AG20443 (cell line): Measurements from ENCODE around the gene KRT6A.
"Not testable (repeated sequence)": the region's sequence is repeated elsewhere in the genome, so short reads cannot be mapped to it uniquely, and the experiment has no call there.

Source experiments
- DNase-seq: peaks from one replicate; pipeline ENCODE4 v3.0.0; 2012; ENCODE audit warnings: low spot score, mixed read lengths

Gene KRT6A

DNA sequence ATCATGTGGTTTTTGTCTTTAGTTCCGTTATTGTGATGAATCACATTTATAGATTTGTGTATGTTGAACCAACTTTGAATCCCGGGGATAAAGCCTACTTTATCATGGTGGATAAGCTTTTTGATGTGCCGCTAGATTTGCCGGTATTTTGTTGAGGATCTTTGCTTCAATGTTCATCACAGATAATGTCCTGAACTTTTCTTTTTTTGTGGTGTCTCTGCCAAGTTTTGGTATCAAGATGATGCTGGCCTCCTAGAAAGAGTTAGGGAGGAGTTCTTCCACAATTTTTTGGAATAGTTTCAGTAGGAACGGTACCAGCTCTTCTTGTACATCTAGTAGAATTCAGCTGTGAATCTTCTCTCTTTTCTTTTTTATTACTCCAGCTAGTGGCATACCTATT is 34.2 kb downstream of the KRT6A start:
- no peak for DNase-seq

DNA sequence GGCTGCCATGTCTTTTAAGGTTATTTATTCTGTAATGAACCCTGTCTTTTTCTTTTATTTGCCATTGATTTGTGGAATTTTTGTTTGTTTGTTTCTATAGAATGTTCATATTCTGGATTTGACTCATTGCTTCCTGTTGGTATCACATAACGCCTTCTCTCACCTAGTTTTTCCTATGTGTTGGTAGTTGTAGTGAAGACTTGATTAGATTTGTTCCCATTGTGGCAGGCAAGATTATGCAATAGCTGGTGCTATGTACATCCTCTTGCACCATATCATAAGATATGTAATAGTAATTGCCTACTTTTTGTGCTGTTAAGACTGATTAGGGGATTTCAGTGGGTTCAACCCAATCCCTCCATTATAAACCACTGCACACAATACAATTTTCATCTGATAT is 37.2 kb downstream of the KRT6A start:
- no peak for DNase-seq

DNA sequence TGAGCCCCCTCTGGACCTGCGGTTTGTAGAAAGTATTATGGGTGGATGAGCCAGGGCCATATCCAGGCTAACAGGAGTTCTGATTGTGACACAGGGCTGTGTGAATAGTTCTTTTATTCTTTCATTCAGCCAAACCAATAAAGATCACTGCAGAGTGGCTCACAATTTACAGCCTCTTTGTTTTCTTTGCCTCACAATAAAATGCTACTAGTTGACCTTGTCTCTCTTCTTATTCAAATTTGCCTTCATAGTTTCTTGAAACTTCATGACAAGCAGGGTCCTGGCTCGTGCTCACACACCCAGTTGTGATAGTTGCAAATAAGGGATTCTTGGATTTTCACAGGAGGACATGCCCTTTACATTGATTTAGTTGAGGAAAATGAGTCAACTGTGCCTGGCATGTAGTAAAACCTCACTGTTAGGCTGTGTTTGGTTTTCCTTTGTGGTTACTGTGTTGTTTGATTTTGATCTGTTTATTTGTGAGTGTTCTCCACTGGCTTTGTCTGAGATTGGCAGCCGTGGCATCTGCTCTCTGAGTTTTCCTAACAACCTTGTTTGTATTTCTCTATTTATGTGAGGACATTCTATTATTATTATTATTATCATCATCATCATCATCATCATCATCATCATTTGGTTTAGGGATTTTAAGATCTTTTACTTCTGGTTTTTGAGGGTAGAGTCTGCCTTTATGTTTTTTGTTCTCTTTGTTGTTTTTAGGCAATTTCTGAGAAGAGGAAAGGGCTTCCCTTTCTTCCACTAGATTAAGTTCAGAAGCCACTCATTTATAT is 38.5 kb downstream of the KRT6A start:
- no peak for DNase-seq

DNA sequence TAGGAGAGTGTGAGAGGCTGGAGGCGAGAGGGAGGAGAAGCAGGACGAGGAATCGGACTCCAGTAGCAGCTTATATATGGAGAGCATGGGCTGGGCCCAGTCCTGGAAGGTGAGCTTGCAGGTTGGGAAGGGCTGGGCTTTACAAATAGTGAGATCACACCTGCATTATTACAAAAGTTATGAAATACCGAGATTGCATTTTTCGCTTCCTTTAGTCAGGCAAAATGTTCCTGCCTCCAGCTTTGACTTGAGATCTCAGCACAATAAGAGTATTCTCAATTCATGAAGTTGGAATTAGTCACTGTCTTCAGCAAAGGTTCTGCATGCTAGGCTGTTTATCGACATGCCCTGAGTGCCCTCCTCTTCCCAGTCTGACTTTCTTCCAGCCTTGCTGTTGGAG is 41.0 kb downstream of the KRT6A start, which contains the start of gene KRT6B:
TSS of gene KRT6B (minus strand) at position 46 of the 400 bp plus-strand sequence. CDS start 68 bp downstream, outside the sequence.
- DNase-seq, result no peak

DNA sequence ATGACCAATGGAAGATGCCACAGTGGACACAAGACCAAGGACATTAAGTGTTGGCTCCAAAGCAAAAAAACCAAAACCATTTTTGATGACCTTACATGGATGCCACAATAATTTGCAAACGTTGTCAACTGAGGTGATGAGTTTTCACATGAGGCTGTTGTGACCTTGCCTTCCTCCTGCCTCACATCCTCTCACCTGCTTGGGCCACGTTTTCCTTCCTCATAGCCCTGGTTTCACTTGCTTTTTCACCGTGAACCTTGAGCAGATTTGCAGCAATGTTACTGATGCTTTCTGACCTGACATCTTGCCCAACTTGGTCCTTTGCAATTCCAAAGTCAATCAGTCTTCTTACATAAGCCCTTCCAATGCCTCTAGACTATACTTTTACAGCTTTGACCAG is 44.8 kb downstream of the KRT6A start:
- DNase-seq, result no peak

DNA sequence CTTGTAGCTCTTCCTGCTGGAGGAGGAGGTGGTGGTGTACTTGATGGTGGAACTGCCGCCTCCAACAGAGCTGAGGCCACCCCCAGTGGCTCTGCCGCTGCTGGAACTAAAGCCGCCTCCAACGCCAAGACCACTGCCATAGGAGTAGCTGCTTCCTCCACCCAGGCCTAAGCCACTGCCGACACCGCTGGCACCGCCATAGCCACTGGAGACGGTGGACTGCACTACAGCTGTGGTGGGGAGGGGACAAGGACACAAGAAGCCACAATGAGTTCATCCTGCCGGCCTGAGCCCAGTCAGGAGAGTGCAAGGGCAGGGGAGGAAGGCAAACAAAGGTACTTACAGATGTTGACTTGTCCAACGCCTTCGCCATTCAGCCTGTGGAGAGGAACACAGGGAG is 45.9 kb downstream of the KRT6A start:
- not testable (repeated sequence) for DNase-seq

DNA sequence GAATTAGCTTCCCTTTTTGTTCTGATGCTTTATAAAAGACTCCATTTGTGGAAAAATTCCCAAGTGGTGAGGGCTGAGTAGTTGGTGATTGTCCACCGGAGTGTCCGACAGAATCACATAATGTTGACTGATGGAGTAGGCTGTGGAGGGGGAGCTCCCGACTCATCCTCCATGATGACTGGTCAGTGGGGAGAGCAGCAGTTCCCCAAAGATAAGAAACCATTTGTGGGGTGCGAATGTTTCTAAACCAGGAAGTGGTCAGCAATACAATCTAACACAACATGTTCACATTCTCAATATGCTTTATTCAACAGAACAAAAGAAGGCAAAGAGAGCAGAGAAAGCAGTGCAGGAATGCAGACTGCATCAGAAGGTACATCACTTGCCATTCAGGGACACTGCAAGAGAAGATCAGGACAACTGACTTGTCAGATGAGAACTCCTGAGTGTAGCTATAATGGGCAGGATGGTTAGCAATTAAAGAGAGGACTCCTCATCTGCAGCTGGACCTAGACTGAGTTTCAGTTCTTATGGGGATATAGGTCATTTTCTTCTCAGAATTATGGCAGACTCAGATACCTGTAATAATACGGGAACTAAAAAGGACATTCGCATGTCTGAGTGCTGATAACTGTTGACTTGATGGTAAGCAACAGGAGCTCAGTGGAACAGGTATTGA is 46.6 kb downstream of the KRT6A start:
- DNase-seq, result no peak

DNA sequence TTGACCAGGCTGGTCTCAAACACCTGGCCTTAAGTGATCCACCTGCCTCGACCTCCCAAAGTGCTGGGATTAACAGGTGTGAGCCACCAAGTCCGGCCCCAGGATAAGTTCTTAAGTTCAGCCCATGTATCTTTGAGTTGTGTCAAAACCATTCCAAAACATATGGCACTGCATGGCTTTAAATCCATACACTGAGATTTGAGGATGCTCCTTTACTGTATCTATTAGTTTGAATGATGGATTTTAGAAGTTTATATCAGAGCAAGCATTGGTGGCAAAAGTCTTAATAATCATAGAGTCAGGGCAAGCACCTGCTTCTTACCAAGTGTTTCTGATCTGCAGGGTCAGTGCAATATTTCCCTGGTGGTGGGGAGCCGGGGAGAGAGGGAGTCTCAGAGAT is 47.2 kb downstream of the KRT6A start:
- DNase-seq, result no peak

DNA sequence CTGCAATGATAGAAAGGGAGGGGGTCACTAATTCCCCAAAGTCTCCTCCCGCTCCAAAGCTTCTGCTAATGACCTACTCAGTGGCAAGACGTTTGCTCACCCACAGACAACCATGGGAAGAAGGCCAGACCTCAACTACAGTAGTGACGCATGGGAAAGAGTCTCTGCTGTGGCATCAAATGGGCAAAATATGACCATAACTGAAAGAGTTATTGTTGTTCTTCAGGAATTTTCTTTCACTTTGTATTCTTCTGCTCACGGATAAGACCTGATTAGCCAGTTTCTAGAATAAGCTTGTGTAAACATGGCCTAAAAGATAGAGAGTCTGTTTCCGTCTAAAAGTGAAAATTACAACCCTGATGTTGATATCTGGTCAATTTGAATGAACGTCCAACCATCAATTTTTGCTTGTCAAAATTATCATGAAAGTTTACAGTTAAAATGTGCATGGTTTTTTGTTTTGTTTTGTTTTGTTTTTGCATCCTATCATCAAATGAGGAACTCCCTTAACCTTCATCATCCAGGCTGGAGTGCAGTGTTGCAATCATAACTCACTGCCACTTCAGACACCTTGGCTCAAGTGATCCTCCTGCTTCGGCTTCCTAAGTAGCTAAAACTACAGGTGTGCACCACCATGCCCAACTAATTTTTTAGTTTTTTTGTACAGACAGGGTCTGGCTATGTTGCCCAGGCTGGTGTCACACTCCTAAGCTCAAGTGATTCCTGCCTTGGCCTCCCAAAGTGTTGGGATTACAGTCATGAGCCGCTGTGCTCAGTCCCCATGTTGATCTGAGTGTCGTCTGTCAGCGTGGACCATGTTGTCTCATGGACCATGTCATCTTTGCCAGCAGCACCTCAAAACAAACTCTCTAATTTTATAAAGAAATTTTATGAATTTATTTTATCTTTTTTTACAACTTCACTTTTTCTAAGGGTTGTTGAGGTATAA is 48.1 kb downstream of the KRT6A start:
- DNase-seq, result no peak

DNA sequence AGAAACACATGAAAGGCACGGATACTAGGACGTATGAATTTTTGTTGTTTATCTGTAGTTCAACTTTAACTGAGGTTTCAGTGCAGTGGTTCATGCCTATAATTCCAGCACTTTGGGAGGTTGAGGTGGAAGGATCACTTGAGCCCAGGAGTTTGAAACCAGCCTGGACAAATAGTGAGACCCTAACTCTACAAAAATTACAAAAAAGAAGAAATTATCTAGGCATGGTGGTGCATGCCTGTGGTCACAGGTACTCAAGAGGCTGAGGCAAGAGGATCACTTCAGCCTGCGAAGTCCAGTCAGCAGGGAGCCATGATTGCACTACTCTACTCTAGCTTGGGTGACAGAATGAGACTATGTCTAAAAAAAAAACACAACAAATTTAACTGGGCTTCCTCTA is 49.1 kb downstream of the KRT6A start:
- DNase-seq, result no peak

DNA sequence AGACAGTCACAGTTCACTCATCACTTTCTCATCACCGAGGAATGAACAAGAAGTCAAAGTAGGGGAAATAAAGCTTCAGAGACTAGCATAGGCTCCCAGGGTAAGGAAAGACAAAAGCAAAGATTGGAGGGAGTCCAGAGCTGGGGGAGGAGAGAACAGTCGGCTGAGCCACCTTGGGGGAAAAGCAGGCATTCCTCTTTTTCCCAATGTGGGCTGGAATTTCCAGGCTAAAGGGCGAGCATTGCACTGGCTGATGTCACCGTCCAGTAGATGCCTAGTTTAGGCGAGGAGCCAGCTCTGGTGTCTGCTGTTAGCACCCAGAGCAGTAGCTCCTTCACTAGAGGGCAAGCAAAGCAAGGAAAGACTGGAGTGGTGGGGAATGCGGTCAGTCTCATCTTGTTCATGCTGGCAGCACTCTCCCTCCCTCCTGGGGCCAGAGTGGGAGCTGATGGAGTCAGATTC is 50.4 kb downstream of the KRT6A start:
- DNase-seq, result peak; percentile 78

DNA sequence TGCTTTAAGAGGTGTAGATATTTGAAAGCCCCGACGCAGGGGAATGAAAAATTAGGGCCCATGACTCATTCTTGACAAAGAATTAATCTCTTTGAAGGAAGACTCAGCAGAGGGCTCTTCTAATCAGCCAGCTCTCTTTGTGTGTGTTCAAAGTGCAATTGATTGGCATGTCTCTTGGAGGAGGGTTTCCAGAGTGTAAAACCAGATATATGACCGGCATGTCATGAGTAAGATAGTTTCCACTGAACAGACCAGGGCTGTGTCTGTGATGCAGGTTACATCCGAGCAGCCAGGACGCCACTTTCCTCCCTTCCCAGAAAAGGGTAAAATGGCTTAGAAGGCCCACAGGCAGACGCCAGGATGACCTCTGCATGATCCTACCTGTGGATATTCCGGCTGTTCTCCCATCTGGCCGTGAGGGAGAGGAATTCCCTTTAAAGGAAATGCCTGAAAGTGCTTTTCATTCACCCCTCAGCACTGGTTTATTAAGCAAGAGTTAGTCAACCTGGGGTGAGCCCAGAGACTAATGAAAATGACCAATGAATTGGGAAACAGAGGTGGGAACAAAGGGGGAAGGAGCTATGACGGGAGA is 51.6 kb downstream of the KRT6A start:
- no peak for DNase-seq

DNA sequence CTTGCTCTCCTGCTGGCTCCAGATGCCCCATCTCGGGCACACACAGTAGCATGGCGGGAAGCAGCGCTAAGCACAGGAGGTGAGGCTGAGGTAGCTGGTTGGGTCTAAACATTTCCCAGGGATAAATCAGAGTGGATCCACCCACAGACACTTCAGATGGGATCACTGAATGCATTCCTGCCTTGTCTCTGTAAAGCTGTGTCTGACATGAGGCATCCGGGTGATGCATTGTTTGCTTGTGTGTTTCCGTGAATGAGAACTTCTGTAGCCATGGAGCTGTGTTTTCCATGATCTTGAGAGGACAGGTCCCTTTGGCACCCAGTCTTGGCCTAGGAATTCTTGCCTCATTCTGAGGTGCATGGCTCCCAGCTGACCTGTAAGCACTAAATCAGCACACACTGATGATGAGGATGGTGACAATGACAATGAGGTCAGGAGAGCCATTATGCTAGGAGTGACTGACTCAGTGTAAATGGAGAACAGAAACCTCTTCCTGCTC is 52.2 kb downstream of the KRT6A start:
- peak; percentile 67 for DNase-seq

DNA sequence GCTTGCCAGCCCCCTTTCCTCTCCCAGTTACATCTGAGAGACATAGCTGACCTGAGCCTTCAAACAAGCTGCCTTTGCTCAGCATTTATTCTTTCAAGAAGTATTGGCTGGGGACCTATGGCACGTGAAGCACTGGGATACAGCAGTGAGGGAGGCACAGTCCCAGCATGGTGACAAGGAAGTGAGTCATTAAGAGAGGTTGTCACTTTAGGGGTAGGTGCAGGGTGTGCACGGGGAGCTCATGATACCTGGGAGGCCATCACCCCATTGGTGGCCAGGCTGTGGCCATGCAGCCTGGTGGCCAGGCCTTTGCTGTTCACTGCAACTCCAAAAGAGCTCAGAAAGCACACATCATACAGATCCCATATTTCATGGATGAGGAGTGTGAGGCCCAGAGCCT is 53.2 kb downstream of the KRT6A start:
- no peak for DNase-seq

DNA sequence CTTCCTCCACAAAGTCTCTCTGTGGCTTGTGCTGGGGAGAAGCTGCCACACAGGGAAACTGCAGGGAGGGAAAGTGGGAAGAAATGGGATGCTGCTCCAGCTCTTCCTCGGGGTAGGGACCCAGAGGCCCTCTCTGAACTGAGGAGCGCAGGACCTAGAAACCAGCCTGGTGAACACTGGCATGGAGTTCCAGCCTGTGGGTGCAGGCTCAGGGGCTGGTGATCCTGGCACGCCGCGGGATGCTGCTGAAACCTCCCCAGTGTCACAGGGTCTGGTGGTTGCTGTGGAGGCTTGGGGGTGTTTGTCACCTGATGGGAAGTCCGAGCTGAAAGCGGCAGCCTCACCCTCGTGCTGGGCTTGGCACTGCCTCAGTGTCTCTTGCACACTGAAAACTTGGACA is 53.6 kb downstream of the KRT6A start:
- DNase-seq, result no peak

DNA sequence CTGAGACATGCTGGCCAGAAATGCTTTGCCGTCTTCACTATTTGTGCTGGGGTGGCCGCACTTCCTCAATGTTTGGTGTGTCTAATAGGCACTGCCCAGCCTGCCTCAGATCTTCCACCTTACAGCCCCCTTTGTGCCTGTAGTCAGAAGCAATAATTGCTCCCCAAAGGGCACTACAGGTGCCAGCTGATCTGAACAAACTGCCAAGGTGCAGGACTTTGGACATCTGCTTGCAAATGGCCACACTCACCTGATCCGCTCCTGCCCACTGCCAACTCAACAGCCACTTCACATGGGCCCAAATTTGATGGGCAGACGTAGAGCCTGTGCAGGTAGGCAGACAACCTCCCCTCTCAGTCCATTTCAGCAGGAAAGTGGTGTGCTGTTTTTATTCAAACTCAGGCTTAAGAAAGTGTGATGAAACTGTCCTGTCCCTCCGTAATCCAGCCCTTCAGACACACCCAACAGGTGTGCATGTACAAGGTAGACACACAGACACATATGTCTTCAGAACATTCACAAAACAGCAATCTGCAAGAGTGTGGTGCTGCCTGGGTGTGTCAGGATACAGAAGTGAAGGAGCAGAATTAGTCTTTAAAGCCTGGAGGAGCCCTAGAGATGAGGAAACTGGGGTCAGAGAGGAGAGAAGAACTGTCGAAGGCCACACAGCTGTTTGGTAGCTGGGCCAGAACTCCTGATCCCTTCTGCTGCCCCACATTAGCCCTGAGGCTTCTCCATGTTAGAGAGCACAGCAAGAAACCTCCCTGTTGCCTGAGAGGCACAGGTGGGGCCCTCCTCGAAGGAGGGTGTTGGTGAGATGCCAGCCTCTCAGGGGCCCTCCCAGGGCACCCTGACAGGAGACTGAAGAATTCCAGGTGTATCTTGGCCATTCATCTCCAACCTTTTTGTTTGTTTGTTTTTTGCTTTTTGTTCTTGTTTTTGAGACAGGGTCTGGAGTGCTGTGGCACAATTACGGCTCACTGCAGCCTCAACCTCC is 54.5 kb downstream of the KRT6A start:
- DNase-seq, result no peak

DNA sequence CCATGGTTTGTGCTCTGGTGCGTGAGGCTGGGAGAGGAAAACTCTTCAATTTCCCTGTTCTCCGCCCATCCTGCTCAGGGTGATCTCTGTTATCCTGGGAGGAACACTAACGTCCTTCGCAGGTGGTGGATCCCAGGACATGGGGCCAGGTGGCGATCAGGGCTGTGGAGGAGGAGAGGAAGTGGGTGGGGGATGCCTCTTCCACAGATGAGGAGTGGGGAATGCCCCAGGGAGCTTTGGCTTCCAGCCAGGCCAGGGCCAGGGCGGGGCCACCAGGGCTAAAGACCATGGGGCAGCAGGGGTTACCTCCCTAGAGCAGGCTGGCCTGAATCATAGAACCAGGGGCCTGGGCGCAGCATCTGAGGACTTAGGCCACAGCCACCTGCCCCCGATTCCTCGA is 55.5 kb downstream of the KRT6A start:
- no peak for DNase-seq
